Prostate gland (tissue), 2 donors: ENCODE data around the gene ASZ1.

ENCODE experiments used
- CTCF ChIP-seq, 4 experiments: fragments of 200-600 bp in 2 of 4; fragments of 450-650 bp in 2 of 4; sonication (generic) in 2 of 4; IDR thresholded peaks; 1 replicate in 3 of 4; 2 replicates in 1 of 4; pipeline ENCODE4 v1.5.1; 2016 to 2019; ENCODE audit warnings: antibody characterized with exemption in 4 of 4, mild to moderate bottlenecking in 2 of 4, moderate library complexity in 2 of 4
- POLR2A ChIP-seq: fragments of 450-650 bp; IDR thresholded peaks from one replicate; pipeline ENCODE4 v1.6.1; 2016; ENCODE audit warnings: antibody characterized with exemption, mild to moderate bottlenecking
- POLR2AphosphoS5 ChIP-seq: sonication (generic); formaldehyde crosslinking; IDR thresholded peaks from one replicate; pipeline ENCODE4 v1.6.1; 2017; ENCODE audit warnings: antibody characterized with exemption

- no peak for TF ChIP-seq CTCF (IDR thresholded peaks at IDR 0.05)
- TF ChIP-seq POLR2AphosphoS5 = no peak
- no peak for TF ChIP-seq POLR2A
These were observed 45.0 kb upstream of the ASZ1 start for GRCh38 chr7:117472335-117472734.
